Chondrocyte (in vitro differentiated cells): Measurements from ENCODE around the gene PKLR. TPM values are rescaled to one million over a fixed set of nuclear protein-coding genes. Genes with fewer than 3 reads are reported as not detected.

Experiments used
- microRNA-seq: library from miRNA; unstranded; fragments of <30 nt; microRNA quantifications from one replicate; pipeline ENCODE4 v1.2.0, GENCODE V29; 2020; ENCODE audit warnings: borderline number of aligned reads
- total RNA-seq: library from RNA; stranded (reverse); gene quantifications from 3 replicates; pipeline ENCODE4 v1.2.1, GENCODE V29; 2021

PKLR gene
- total RNA-seq, 1 donor from 2014 or later = not detected

Small RNAs within 50 kb of the gene (microRNA-seq; reads per million reads assigned to microRNA genes)
- gene MIR555 = not detected

Other genes with a start within 250 kb of the PKLR start
- 8.9 to 10.6 TPM (median 9.7 TPM) in 3 replicates for gene EFNA4, start 237.7 kb downstream of the PKLR start, total RNA-seq
- 4.3 to 5.5 TPM (median 4.5 TPM) in 3 replicates for gene EFNA3, start 222.6 kb downstream of the PKLR start, total RNA-seq
- gene EFNA1, start 173.6 kb downstream of the PKLR start, total RNA-seq = 10.9 to 27.6 TPM (median 12.6 TPM) in 3 replicates
- gene SLC50A1, start 165.6 kb downstream of the PKLR start, total RNA-seq = 34.0 to 40.3 TPM (median 37.9 TPM) in 3 replicates
- 41.3 to 73.3 TPM (median 48.9 TPM) in 3 replicates for gene DPM3, start 160.9 kb downstream of the PKLR start, total RNA-seq
- 159 to 202 TPM (median 174 TPM) in 3 replicates for gene KRTCAP2, start 128.1 kb downstream of the PKLR start, total RNA-seq
- 9.6 to 10.7 TPM (median 9.7 TPM) in 3 replicates for gene TRIM46, start 127.6 kb downstream of the PKLR start, total RNA-seq
- 112 to 127 TPM (median 118 TPM) in 3 replicates for gene THBS3, start 93.5 kb downstream of the PKLR start, total RNA-seq
- 28.2 to 49.1 TPM (median 29.8 TPM) in 3 replicates for gene MTX1, start 92.7 kb downstream of the PKLR start, total RNA-seq
- gene ENTREP3, start 46.0 kb downstream of the PKLR start, total RNA-seq = 34.0 to 42.8 TPM (median 42.8 TPM) in 3 replicates
- 68.3 to 77.1 TPM (median 71.4 TPM) in 3 replicates for gene SCAMP3, start 39.1 kb downstream of the PKLR start, total RNA-seq
- gene CLK2, start 27.9 kb downstream of the PKLR start, total RNA-seq = 36.7 to 50.2 TPM (median 37.0 TPM) in 3 replicates
- gene HCN3, start 24.0 kb downstream of the PKLR start, total RNA-seq = 4.3 to 4.4 TPM (median 4.4 TPM) in 3 replicates
- gene FDPS, start 7.4 kb upstream of the PKLR start, total RNA-seq = 122 to 139 TPM (median 127 TPM) in 3 replicates
- 42.6 to 49.1 TPM (median 43.9 TPM) in 3 replicates for gene RUSC1, start 19.5 kb upstream of the PKLR start, total RNA-seq